CD4-positive, alpha-beta T cell treated with Interferon gamma for 1 hour (primary cell): ENCODE measurements around the gene WWC2.

Experiments
- DNase-seq: peaks from one replicate; pipeline ENCODE4 v3.0.0-alpha.2; 2020

Gene WWC2

GRCh38 chr4:183337833-183338232 lies 238.8 kb downstream of the WWC2 start:
- DNase-seq = no peak

DNA sequence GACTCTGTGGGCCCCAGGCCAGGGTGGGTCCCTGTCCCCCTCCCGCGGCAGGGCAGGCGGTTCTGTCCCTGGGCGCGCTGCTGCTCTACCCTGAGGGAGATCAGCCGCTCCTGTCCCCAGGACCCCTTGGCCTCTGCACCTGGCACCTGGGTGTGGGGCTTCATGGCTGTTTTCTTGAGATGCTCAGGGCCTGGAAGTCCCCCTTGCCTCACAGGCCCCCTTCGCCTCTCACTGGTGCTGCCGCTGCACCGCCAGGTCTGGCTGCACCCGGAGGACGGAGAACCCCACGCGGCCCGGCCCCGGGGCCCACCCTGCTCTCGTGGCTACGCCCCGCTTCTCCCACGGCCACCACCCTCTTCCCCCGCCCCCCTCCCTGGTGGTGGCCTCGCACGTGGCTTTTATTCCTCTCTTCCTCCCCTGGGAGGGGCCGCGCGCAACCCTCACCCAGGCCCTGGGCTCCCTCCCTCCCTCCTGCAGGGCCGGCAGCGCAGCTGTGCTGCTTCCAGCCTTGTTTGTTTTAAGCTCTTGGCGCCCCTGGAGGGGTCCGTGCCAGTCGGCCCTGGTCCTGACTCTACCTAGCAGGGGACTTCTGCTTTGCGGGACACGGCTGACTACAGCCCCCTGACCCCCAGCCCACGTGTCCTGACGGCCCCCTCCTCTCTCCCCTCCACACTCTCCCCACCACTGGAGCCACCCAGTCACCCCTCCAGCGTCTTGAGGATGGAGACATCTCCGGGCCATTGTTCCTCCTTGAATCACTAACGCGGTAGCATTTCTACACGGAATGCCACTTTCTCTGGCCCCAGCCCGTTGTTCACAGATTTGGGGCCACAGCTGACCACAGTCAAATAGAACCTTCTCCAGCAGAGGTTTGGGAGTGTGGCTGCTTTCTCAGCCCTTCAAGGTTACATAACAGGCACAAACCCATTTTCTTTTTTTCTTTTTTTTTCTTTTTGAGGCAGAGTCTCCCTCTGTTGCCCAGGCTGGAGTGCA lies 243.8 kb downstream of the WWC2 start:
- no peak for DNase-seq

- DNase-seq = no peak
Observed at GRCh38 chr4:183343730-183344129, 244.7 kb downstream of the WWC2 start.

- no peak for DNase-seq
Observed at GRCh38 chr4:183344523-183345255, 245.6 kb downstream of the WWC2 start.

DNA sequence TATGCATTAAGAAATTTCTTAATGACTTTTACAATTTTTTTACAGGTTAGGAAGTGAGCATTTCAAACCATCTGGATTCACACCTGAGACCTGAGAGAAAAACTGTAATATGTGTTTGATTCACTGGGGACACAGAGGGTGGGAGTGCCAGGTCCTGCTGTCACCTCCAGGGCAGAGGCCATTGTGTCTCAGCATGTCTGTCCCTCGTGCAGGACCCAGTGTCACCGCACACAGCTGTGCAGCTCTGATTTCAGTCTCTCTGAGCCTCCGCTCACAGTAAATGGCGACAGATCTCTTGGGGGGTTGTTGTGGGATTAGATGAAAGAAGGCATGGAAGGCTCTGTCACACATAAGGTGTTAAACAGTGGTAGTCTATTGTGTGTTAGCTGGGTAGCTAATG lies 246.2 kb downstream of the WWC2 start:
- DNase-seq = no peak

GRCh38 chr4:183347146-183347545 lies 248.1 kb downstream of the WWC2 start:
- DNase-seq = no peak

- DNase-seq = no peak
Observed at GRCh38 chr4:183347566-183347965, 248.5 kb downstream of the WWC2 start.

DNA sequence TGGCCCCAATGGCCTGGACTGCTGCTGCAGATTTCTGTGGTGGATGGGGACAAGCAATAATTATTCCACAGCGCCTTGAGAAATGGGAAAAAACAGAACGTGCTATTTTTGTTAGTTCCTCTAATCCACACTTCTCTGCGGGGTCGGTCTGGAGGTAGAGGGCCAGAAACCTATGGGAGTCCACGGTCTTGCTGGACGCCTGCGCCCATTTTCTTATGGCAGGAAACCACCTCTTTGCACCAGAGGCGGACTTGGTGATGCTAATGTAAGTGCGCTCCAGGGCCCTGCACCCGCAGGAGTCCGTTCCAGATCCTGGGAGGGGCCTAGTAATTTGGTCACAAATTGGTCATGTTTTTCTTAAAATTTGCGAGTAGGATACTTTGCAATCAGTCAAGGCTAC lies 249.1 kb downstream of the WWC2 start:
- DNase-seq = no peak

DNA sequence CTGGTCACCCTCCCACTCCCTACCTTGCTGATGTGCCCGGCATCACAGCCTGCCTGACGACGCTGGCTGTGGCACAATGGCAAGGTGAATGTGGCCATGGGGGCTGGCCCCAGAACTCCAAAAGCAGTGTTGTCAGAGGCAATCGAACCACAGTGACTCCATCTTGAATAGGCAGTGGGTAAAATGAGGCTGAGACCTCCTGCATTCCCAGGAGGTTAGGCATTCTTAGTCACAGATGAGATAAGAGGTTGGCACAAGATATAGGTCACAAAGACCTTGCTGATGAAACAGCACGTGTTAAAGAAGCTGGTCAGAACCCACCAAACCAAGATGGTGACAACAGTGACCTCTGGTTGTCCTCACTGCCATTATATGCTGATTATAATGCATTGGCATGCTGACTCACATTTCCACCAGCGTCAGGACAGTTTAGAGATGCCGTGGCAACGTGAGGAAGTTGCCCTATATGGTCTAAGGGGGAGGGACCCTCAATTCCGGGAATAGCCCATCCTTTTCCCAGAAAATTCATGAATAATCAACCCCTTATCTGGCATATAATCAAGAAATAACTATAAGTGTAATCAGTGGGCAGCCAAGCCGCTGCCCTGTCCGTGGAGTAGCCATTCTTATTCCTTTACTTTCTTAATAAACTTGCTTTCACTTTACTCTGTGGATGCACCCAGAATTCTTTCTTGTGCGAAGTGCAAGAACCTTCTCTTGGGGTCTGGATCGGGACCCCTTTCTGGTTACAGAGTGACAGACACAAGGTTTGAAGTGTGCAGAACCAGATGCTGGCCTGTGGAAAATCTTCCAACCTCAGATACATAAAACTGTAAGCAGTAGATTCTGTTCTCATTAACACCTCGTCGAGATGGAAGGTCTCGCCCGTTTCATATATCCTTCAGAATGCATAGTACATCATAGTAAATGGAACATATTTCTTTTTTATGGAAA lies 249.9 kb downstream of the WWC2 start:
- peak; percentile 36 for DNase-seq

DNA sequence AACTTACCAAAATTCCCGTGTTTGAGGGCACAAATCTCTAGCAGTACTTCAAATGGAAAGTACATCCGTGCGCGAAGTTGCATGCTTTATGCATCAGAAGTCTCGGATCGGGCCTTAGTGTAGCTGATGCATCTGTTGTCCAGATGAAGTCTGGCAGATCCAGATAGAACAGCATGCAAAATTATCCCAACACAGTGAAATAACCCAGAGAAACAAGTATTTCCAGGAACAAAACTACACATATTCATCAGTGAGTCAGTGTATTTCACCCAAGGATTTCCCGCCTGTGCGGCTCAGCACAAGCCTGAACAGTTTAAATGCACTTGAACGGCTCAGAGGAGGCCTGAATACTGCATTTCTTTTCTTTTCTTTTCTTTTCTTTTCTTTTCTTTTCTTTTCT lies 250.6 kb downstream of the WWC2 start:
- DNase-seq = no peak

DNA sequence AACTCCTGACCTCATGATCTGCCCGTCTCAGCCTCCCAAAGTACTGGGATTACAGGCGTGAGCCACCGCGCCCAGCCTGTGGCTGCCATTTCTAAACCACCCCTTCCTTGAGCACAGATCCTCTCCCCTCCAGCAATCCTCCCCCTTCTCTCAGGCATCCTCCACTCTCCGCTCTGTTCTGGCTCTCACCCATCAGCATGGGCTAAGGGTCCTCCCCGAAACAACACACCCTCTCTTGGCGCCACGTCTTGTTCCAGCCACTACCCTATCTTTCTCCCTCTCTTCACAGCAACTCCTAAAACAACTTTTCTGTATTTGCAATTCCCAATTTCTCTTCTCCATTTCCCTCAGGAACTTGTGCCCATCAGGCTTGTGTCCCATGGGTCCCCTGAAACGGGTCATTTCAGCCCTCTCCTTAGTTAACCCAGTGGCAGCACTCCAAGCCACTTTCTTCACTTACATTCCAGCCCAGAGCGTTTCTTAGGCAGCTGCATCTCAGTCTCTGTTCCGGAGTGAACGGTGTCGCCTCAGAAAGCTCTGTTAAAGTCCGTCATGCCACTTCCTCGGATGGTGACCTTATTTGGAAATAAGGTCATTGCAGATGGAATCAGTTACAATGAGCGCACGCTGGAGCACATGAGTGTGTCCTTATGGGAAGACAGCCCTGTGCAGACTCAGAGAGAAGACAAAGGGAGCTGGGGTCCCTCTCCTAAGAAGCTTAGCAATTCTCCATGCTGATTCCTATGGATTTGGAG lies 251.4 kb downstream of the WWC2 start:
- no peak for DNase-seq

DNA sequence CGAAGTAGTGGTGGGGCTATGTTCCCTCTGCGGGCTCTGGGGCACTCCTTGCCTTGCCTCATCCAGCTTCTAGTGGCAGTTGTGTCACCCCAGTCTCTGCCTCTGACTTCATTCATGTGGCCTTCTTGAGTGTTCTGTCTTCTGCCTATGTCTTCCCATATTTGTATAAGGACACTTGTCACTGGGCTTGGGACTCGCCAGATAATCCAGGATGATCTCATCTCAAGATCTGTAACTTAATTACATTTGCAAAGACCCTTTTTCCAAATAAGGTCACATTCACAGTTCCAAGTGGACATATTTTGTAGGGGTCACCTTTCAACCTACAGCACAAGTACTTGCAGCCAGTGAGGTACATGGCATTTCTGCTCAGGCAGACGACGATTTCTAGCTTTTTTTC lies 253.5 kb downstream of the WWC2 start:
- no peak for DNase-seq

DNA sequence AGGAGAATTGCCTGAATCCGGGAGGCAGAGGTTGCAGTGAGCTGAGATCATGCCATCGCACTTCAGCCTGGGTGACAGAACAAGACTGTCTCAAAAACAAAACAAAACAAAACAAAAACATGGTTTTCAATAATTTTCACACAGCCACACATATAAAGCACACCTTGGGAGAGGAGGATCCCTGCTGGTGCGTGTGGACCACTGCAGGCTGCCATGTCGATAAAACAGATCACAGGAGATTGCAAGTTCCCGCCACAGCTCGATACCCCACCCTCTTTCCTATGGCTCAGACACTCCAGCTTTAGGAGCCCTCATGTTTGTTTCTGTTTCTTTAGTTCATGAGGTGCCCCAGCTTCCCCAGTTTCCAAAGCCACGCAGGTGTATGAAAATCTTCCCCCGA lies 254.5 kb downstream of the WWC2 start:
- DNase-seq = no peak

DNA sequence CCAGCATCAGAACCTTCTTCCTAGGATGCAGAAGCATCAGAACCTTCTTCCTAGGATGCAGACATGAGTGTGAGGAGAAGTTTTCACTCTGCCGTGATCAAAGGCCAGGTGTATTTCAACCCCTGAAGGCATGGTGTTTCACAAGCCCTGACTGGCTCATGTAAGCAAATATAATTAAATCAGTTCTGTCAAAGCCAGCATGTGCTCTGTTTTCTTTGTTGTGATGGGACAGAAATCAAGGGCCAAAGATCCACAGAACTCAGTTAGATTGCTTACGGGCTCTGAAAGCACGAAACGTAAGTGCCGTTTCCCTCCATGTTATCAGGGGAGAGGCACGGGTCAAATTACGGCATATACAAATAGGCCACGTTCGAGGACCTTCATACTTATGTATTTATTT lies 255.2 kb downstream of the WWC2 start:
- no peak for DNase-seq

GRCh38 chr4:183355405-183355804 lies 256.3 kb downstream of the WWC2 start:
- DNase-seq = no peak

GRCh38 chr4:183356173-183356830 lies 257.2 kb downstream of the WWC2 start:
- DNase-seq = no peak

GRCh38 chr4:183356931-183357675 lies 258.0 kb downstream of the WWC2 start:
- DNase-seq = no peak

DNA sequence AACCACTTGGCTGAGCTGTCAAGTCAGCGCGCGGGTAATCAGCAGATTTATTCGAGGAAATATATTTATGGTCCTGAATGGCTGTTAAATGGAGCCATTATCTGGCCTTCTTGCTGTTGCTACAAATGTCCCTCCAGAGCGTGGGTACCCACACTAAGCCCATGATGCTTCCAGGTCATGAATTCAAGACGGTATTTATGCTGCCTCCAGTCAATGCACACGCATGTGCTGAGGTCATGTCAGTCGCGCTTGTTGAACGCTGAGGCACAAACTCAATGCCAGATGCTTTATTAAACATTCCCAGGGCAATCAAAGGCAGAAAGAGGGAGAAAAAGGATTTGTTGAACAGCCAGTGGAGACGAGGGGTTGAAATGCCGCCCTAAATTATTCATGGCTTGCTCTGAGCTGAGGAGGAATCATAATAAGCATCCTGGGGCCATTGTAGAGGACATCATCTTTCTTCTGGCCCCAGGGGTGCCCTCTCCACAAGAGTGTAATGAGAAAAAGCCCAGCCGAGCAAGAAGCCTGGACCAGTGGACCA lies 259.2 kb downstream of the WWC2 start:
- DNase-seq = no peak

- no peak for DNase-seq
Observed at GRCh38 chr4:183360161-183360919, 261.3 kb downstream of the WWC2 start.

- DNase-seq = no peak
Observed at GRCh38 chr4:183362036-183362435, 263.0 kb downstream of the WWC2 start.
